K562 (cell line): Measurements from ENCODE around the gene MYH9. TPM values are rescaled to one million over a fixed set of nuclear protein-coding genes. Genes with fewer than 3 reads are reported as not detected.

Experiments used
- ATAC-seq: fragments of 200-7000 bp; cut with Tn5 transposase; 3 replicates; pipeline ENCODE4 v1.9.1; 2020; ENCODE audit warnings: moderate library complexity
- BruUV-seq: library from RNA; stranded (reverse); fragments of 400-500 nt; replicated peaks from 2 replicates; lab custom pipeline; 2021; lab: Mats Ljungman, UMichigan
- CTCF ChIA-PET: fragments of 300-600 bp; formaldehyde crosslinking; extraction: SDS; loops from one replicate; lab custom pipeline; 2021; ENCODE audit warnings: low intra/inter-chr PET ratio; lab: Yijun Ruan, JAX
- POLR2A ChIA-PET: fragments of 300-600, 350-650 bp; sonication (Branson Sonifier 250); formaldehyde crosslinking; extraction: SDS; loops from one replicate; lab custom pipeline; 2021; ENCODE audit warnings: antibody characterized with exemption, inconsistent platforms; lab: Yijun Ruan, JAX
- DNase-seq, 4 experiments: peaks; one replicate each; pipeline versions ENCODE4 v3.0.0 to v3.0.0-alpha.2; 2011 to 2018; ENCODE audit warnings: low spot score in 3 of 4, mixed read lengths in 3 of 4; ENCODE audit errors: extremely low read depth in 1 of 4
- FAIRE-seq: peaks from 2 replicates; lab custom pipeline; 2011; peaks lifted over from hg19 to GRCh38; lab: Jason Lieb, UNC
- H2AFZ ChIP-seq: 2 replicates; pipeline ENCODE4 v1.6.0; 2011; ENCODE audit warnings: low read depth, low read length, control low read depth, inconsistent platforms
- H3K27ac ChIP-seq: fragments of 200-600 bp; 3 replicates; pipeline ENCODE4 v1.8.0; 2011; ENCODE audit warnings: low read depth, mild to moderate bottlenecking, control low read depth, inconsistent platforms, low read length, moderate library complexity, mixed read lengths; ENCODE audit errors: extremely low read depth
- H3K27me3 ChIP-seq, 2 experiments: fragments of 300-600 bp in 1 of 2; 2 replicates in 1 of 2; 3 replicates in 1 of 2; pipeline versions ENCODE4 v1.6.0 to v1.8.0; 2011; ENCODE audit warnings: inconsistent platforms in 2 of 2, low read length in 2 of 2, mild to moderate bottlenecking in 1 of 2, mixed read lengths in 1 of 2, moderate library complexity in 1 of 2; ENCODE audit not compliant: control insufficient read depth in 2 of 2, insufficient read depth in 2 of 2
- H3K36me3 ChIP-seq: fragments of 300-600 bp; 3 replicates; pipeline ENCODE4 v1.8.0; 2011; ENCODE audit warnings: mild to moderate bottlenecking, low read length, inconsistent platforms; ENCODE audit not compliant: control insufficient read depth, insufficient read depth
- H3K4me1 ChIP-seq, 2 experiments: fragments of 200-600 bp in 1 of 2; replicated peaks in 1 of 2; 2 replicates in 1 of 2; 3 replicates in 1 of 2; pipeline versions ENCODE4 v1.5.1 to v1.8.0; 2011; ENCODE audit warnings: inconsistent platforms in 2 of 2, low read length in 2 of 2, mild to moderate bottlenecking in 1 of 2, mixed read lengths in 1 of 2, moderate library complexity in 1 of 2; ENCODE audit not compliant: control insufficient read depth in 2 of 2, insufficient read depth in 2 of 2
- H3K4me2 ChIP-seq: 2 replicates; pipeline ENCODE4 v1.6.1; 2011; ENCODE audit warnings: low read length, control low read depth, inconsistent platforms, mixed read lengths; ENCODE audit not compliant: insufficient read depth
- H3K4me3 ChIP-seq: fragments of 200-600 bp; sonication (generic), shearing (Covaris generic); 2 replicates; pipeline ENCODE4 v1.5.1; 2016; ENCODE audit warnings: control low read depth, inconsistent platforms
- H3K79me2 ChIP-seq: fragments of 200-600 bp; 3 replicates; pipeline ENCODE4 v1.8.0; 2011; ENCODE audit warnings: low read length, inconsistent platforms; ENCODE audit not compliant: control insufficient read depth, insufficient read depth
- H3K9ac ChIP-seq, 2 experiments: 2 replicates each; pipeline versions ENCODE4 v1.6.0 to v1.6.1; 2011; ENCODE audit warnings: low read depth in 2 of 2, low read length in 2 of 2, control low read depth in 1 of 2, inconsistent platforms in 1 of 2, mild to moderate bottlenecking in 1 of 2, mixed read lengths in 1 of 2; ENCODE audit not compliant: insufficient read depth in 1 of 2
- H3K9me1 ChIP-seq: one replicate; pipeline ENCODE4 v1.6.0; 2011; ENCODE audit warnings: inconsistent platforms, mild to moderate bottlenecking, low read length, moderate library complexity; ENCODE audit not compliant: control insufficient read depth, insufficient read depth
- H3K9me3 ChIP-seq: replicated peaks from 2 replicates; pipeline ENCODE4 v1.5.1; 2011; ENCODE audit warnings: low read depth, low read length, inconsistent platforms; ENCODE audit not compliant: control insufficient read depth, insufficient read depth
- H4K20me1 ChIP-seq: replicated peaks from 2 replicates; pipeline ENCODE4 v1.6.1; 2011; ENCODE audit warnings: low read length, inconsistent platforms, mixed read lengths; ENCODE audit not compliant: control insufficient read depth, insufficient read depth
- BHLHE40 ChIP-seq: IDR thresholded peaks from 2 replicates; pipeline ENCODE4 v1.6.1; 2011; ENCODE audit warnings: low read length, improper control_type of control experiment
- MCM2 ChIP-seq: fragments of 450-650 bp; IDR thresholded peaks from 2 replicates; pipeline ENCODE4 v1.6.1; 2017; ENCODE audit warnings: low read depth, mild to moderate bottlenecking
- MLX ChIP-seq, 2 experiments: fragments of 450-650 bp in 1 of 2; sonication (generic) in 1 of 2; formaldehyde crosslinking; conservative IDR thresholded peaks; 2 replicates each; pipeline versions ENCODE4 v1.4.0 to v1.8.1; 2020 to 2022; ENCODE audit warnings: mild to moderate bottlenecking in 1 of 2, missing genetic modification reagents in 1 of 2
- NCOA1 ChIP-seq: fragments of 450-650 bp; IDR thresholded peaks from 2 replicates; pipeline ENCODE4 v1.6.1; 2016; ENCODE audit warnings: low read depth
- POLR2G ChIP-seq: fragments of 200-400 bp; formaldehyde crosslinking; IDR thresholded peaks from 2 replicates; pipeline ENCODE4 v1.6.1; 2017; ENCODE audit warnings: low read depth, mild to moderate bottlenecking, antibody characterized with exemption, low read length, moderate library complexity
- ZKSCAN1 ChIP-seq: fragments of 150-350 bp; IDR thresholded peaks from 2 replicates; pipeline ENCODE4 v1.6.1; 2016; ENCODE audit warnings: low read depth, low read length
- ZNF551 ChIP-seq: fragments of 250-450 bp; sonication (Bioruptor Pico); IDR thresholded peaks from 2 replicates; pipeline ENCODE4 v1.5.0; 2021; ENCODE audit warnings: mild to moderate bottlenecking, moderate library complexity
- WGBS: fragments of 100-300 bp; shearing (Covaris generic); methylation state at CpG from one replicate; pipeline ENCODE4 v1.1.6; 2016; ENCODE audit warnings: low coverage, mixed read lengths; ENCODE audit not compliant: insufficient coverage; ENCODE audit errors: missing lambda C conversion rate; 5-methylcytosine and 5-hydroxymethylcytosine counted together
- in situ Hi-C: fragments of 300-500 bp; cut with MboI; formaldehyde crosslinking; loops from 4 replicates; pipeline ENCODE4 v1.15.0; 2018; ENCODE audit warnings: inconsistent platforms, mixed read lengths
- intact Hi-C: fragments of 100-400 bp; cut with micrococcal nuclease; formaldehyde crosslinking; loops from 2 replicates; pipeline ENCODE4 v1.14.2; 2022
- polyA plus RNA-seq, 8 experiments: library from polyadenylated mRNA; depleted of rRNA in 4 of 8; stranded (reverse) in 5 of 8; unstranded in 3 of 8; fragments of >200 nt; fragmentation: Nextera tagmentation in 2 of 8; fragmentation: Illumina TruSeq in 1 of 8; extraction: Ambion mirVana in 2 of 8; extraction: Trizol in 1 of 8; gene quantifications; 2 replicates each; pipeline versions ENCODE4 v1.2.1 to v1.2.3, GENCODE V29; 2011 to 2014; ENCODE audit warnings: inconsistent platforms in 1 of 8, missing spikeins in 1 of 8
- total RNA-seq, 7 experiments: library from RNA; depleted of rRNA in 6 of 7; stranded (reverse); fragments of >200 nt in 6 of 7; fragmentation: Illumina TruSeq in 2 of 7; extraction: Trizol in 2 of 7; gene quantifications; 2 replicates each; pipeline versions ENCODE4 v1.2.1 to v1.2.3, GENCODE V29; 2011 to 2021; ENCODE audit warnings: low replicate concordance in 1 of 7

The MYH9 gene
- total and polyA plus RNA-seq, 9 of the 15 experiments (the other 6 are each of a cell fraction or from before 2014, with no cell fraction given), result 0.71 to 111 (median 24.6) TPM

GRCh38 chr22:36294293-36294620, 93.5 kb downstream of the MYH9 start (continued):
- TF ChIP-seq MCM2, result no peak
- no peak for TF ChIP-seq ZNF551 (CRISPR knock-in tag)

DNA sequence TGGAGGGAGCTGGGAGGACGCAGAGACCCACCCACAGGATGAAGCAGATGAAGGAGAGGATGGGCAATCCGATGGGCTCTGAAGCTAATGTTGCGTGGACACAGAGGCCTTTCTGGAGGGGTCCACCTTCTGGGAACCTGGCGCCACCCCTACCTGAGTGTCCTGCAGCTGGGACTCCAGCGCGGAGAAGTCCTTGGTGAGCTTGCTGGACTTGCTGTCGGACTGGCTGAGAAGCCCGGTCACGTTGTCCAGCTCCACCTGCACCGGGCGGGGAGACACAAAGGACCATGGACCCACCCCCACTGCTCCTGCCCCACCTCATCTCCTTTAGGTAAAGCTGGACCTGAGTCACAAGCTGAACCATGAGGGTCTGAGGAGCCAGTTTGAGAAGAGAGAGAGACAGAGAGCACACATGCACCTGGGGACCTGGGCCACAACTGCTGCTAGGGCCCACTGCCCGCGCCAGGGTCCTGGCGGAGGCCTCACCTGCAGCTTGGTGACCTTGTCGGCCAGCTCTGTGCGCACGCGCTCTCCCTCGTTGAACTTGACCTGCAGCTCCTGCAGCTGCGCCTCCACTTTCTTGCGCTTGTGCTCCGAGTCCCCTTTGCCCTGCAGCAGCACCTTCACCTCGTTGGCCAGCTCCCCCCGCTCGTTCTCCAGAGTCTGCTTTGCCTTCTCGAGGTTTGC, 94.0 kb downstream of the MYH9 start:
- in situ Hi-C loops (no loop called here), intact Hi-C loops (no loop called here)
- no peak overlapping the region for H3K9ac ChIP-seq
- TF ChIP-seq ZKSCAN1, result no peak
- TF ChIP-seq MLX (CRISPR knock-in tag; conservative IDR thresholded peaks at IDR 0.05), result no peak
- TF ChIP-seq POLR2G, result peak; percentile 43; the same call in 1 of the 2 replicates
- TF ChIP-seq NCOA1, result no peak
- TF ChIP-seq BHLHE40, result no peak
- H3K4me2 ChIP-seq, result no peak overlapping the region
- H3K9me1 ChIP-seq, result no peaks in the 10 kb centered on the region
- H2AFZ ChIP-seq, result no peak overlapping the region
- CTCF ChIA-PET, result no interaction called here
- TSS peak; percentile 62 for BruUV-seq
- FAIRE-seq, result no peak
- WGBS, result 90% methylated on average over 13 of the region's 26 CpGs
- no peak for DNase-seq
- no peak overlapping the region for H3K27ac ChIP-seq
- peaks cover 0 to 8% of the 10 kb centered on the region in 2 experiments; a peak in 1 of 5 replicates for H3K4me1 ChIP-seq
- H3K79me2 ChIP-seq, result no peaks in the 10 kb centered on the region
- no peaks in the 10 kb centered on the region for H4K20me1 ChIP-seq
- peaks cover 80% of the 10 kb centered on the region; the same call in 2 of the 3 replicates for H3K36me3 ChIP-seq
- no peak for ATAC-seq
- POLR2A ChIA-PET, result interaction anchor here (0.6 to 1.1 kb wide), 5 partner anchors 10 to 196 kb away, joined by 3 to 5 read pairs (median 3); no protein-coding TSS in a partner anchor
- H3K27me3 ChIP-seq, result no peaks in the 10 kb centered on the region
- H3K4me3 ChIP-seq, result no peak overlapping the region
- no peaks in the 10 kb centered on the region for H3K9me3 ChIP-seq
